ENCODE measurements around the gene MYO9B.

Gene MYO9B

DNA sequence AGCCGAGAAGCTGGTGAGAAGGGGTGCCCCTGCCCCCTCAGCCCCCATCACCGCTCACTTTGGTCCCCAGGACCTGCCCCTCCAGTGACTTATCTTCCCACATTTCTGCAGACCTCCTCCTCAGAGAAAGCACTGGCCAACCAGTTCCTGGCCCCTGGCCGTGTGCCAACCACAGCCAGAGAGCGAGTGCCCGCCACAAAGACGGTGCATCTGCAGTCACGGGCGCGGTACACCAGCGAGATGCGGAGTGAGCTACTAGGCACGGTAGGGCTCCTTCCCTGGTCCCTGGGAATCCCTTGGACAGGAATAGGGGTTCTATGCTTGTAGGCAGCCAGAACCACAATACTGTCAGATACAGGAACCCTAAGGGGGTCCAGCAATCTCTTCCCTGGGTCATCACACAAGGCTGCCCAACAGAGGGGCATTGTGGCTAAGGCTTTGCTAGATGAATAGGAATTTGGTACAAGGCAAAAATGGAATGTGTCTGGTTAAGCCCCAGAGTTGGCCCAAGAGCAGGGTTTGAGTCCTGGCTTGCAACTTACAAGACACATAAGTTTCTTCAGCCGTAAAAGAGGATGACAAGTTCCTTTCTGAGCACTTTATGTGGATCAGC, 140.6 kb downstream of the MYO9B start:
- DNase-seq, result no peak

DNA sequence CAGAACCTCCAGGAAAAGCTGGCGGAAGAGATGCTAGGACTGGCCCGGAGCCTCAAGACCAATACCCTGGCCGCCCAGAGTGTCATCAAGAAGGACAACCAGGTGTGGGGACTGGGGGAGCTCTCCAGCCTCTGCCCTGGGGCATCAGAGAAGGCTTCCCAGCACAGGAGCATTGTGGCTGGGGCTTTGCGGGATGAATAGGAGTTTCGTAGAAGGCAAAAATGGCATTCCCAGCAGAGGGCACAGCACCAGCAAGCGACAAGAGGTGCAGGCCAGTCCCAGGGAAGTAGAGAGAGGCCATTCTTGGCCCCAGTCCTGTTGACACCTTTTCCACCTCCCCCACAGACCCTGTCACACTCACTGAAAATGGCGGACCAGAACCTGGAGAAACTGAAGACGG, 143.7 kb downstream of the MYO9B start:
- DNase-seq, result no peak

DNA sequence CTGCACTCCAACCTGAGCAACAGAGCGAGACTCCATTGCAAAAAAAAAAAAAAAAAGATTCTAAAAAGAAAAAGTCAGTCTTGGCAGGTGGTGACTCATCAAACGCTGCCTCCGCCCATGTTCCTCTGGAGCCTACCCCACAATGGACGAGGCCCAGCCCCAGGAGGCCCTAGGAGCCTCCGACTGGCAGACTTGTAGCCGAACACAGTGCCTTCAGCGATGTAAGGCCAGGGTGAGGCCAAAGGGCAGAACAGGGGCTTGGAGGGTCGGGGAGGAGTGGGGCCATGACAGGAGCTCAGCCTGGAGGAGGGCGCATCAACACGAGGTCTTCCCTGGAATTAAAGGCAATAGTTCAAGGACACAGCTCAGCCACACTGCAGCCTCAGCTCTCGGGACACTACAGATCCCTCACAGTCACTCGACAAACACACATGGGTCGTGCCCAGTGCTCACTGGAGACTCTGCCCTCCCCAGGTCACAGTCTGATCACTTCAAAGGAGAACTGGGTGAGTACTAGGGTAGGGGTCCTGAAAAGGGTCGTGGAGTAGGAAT, 144.7 kb downstream of the MYO9B start:
- DNase-seq, result no peak

DNA sequence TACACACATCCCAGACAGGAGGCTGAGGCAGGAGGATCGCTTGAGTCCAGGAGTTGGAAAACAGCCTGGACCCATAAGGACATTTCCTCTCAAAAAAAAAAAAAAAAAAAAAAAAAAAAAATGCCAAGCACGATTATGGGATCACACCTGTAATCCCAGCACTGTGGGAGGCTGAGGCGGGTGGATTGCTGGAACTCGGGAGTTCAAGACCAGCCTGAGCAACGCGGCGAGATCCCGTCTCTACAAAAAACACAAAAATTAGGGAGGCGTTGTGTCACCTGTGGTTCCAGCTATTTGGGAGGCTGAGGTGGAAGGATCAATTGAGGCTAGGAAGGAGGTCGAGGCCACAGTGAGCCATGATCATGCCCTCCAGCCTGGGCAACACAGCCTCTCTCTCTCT, 149.5 kb downstream of the MYO9B start:
- no peak for DNase-seq

DNA sequence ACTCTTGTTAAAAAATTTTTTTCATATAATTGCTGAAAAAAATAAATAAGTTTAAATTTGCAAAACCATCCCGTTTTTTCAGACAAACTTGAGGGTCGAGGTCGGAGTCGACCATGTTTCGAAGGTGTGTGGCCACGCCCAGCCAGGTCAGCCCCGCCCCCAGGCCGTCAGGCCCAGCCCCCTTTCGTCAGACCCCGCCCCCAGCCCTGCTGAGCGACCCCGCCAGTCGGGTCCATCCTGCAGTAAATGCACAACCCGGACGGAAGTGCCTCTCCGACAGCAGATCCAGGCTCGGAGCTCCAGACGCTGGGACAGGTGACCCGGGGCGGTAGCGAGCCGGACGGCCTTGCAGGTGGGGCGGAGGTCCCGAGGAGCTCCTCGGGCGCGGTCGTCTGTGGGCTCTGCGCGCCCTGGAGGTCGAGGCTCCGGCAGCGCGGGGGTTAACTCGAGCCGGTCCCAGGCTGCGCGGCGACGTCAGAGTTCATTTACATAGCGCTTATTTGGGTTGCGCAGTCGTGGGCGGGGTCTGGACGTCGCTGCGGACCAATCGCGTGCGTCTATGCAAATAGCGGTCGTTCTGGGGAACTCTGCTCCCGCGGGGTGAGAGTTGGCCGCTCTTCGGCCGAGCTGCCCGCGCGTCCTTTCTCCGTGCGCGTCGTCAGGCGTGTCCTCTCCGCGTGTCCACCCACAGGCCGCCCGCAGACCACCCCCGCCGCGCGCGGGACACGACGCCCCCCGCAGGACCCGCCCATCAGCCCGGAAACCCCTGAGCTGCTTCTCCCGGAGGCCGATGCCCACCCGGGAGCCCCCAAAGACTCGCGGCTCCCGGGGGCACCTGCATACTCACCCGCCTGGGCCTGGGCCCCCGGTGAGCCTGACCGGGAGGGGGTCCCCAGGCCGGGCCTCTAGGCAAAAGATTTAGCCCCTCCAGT, 150.7 kb downstream of the MYO9B start, which contains the start of gene OCEL1:
OCEL1 (plus strand) TSS at position 225 of the 932 bp plus-strand sequence; CDS start at position 247, 22 bp downstream.
- peak; percentile 89 to 92 for DNase-seq

DNA sequence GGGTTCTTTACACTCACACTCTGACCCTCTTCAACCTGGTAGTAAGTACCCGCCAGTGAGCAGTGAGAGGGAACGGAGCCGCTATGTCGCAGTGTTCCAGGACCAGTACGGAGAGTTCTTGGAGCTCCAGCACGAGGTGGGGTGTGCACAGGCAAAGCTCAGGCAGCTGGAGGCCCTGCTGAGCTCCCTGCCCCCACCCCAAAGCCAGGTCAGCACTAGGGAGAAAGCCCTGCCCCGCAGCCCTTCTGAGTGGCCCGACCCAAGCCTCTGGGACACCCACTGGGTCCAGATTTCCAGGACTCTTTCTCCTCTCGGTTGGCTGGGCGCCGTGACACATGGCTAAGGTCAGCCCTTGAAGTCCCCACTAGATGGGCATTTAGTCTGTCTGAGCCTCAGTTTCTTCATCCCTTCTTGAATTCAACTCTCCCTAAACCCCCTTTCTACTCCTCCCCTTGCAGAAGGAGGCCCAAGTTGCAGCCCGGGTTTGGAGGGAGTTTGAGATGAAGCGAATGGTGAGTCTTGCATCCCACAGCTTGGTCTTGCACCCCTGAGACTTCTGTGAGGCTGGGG, 152.3 kb downstream of the MYO9B start:
- no peak for DNase-seq

DNA sequence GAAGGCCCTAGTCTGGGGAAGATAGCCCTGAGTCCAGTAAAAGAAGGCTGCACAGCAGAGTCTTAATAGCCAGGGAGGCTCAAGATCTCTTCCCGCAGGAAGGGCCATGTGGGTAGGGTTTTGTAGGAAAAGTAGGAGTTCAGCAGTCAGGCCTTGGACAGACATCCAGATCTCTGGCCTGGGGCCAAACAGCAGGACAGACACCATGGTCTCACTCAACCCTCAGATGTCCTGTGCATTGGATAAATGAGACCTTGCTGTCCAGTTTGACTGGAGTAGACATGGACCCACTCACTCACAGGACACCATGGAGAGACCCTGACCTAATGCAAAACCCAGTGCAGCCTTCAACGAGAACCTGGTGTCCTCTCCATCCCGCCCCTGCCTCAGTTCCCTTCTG, 154.3 kb downstream of the MYO9B start:
- no peak for DNase-seq

DNA sequence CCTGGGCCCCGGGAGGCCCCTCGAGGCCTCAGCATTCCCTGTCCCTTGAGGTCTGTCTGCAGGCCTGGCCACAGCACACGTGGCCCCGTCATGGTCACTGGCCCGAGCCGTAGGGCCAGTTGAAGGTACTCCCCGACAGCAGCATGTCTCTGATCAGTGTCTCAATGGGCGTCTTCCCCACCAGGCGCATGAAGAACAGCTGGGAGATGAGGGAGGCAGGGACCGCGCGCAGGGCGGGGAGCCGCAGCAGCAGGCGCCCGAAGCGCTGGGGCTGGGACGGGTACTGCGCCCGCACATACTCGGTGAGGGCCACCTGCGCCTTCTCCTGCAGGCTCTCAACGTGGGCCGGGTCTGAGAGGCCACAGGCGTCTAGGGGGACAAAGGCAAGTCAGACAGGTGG, 156.7 kb downstream of the MYO9B start:
- DNase-seq, result no peak

DNA sequence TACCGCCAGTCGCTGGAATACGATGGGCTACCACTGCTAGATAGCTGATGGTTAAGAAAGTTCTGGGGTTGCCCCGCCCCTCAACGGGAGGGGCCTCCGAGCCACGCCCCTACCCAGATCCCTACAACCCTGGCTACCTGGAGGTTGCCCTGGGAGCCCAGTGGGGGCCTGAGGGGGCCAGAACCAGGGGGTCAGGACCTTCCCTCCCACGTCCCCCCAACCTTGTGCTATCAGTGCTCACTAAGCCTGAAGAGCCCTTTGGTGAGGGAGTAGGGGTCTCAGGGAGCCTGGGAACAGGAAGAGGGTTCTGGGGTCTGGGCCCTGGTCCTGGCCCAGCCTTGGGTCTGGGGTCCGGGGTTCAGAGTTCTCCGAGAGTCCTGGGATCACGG, 159.3 kb downstream of the MYO9B start:
- peak; percentile 15 for DNase-seq

DNA sequence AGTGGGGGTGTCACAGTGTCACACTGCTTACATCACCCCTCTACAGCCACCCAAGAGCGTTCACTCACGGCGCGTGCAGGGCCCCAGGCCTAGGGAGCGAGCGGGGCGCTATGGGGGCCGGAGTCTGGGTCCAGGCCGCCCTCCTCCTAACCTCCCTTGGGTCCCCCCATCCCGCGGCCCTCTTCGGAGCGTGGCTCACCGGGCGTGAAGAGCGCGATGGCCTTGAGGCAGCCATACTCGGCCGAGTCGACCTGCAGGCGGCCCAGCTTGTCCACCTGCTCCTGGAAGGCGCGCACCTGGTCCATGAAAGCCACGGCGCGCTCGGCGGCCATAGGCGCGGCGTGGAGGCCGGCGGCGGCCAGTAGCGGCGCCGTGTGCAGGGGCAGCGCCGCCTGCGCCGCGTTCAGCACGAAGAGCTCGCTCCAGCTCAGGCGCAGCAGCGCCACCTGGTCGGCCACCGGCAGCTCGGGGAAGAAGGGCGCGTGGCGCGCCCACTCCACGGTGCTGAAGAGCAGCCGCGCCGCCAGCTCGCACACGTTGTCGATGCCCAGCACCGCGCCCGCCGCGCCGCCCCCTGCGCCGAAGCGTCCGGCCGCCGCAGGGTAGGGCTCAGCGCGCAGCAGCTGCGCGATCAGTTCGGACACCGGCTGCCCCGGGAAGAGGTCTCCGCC, 159.9 kb downstream of the MYO9B start:
- peak; percentile 25 to 68 for DNase-seq

DNA sequence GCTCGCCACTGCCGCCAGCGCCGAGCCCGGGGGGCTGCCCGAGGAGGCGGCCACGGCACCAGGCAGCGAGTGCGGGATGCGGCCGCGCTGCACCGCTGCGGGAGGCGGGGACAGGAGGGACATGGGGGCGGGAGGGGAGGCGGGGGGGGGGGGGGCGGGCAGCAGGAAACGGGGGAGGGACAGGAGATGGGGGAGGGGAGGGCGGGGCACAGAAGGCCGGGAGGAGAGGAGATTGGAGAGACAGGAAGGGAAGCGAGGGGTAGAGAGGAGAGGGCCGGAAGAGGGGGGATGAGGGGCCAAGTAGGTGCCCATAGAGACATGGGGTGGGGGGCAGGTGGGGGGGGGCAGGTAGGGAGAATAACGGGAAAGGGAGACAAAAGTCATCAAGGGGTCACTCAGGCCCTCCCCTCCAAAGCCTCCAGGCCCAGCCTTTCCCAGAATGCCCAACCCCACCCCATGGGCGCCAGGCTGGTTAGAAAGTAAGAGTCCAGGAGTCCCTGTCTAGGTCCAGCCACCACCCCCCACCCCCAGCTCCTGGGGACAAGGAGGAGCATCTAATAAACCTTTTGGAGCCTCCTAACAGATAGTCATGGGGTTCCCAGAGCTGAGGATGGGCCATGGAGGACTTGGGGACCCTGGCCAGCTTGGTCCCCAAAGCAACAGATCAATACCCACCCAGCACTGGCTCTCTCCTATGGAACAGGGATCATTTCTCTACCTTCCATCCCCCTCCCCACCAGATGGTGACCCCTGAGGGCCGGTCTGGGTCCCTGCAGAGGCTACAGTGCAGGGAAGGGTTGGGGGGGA, 160.6 kb downstream of the MYO9B start:
- no peak for DNase-seq

DNA sequence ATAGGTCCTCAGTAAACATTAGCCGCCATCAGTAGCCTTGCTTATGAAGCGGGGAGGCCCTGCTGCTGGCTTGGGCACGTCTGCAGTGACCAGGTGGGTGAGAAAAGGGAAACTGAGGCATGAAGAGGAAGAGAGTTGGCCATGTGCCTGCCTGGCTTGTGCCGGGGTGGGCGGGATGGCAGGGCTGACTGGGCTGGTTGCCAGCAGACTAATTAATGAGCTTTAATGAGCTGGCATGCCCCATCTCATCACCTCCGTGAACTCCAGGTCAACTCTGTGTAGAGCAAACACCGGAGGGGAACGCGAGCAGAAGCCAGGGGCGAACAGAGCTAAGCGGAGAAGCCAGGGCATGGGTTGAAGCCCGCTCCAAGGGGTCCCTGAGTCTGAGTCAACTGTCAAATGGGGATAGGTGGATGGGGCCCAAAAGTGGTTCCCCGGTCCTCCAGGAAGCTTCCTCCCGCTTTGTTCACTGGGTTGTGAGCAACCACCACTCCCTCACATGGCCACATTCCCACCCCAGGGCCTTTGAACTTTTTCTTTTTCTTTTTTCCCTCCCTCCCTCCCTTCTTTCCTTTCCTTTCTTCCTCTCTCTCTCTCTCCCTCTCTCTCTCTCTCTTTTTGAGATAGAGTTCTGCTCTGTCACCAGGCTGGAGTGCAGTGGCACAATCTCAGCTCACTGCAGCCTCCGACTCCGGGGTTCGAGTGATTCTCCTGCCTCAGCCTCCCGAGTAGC, 161.4 kb downstream of the MYO9B start:
- no peak for DNase-seq

DNA sequence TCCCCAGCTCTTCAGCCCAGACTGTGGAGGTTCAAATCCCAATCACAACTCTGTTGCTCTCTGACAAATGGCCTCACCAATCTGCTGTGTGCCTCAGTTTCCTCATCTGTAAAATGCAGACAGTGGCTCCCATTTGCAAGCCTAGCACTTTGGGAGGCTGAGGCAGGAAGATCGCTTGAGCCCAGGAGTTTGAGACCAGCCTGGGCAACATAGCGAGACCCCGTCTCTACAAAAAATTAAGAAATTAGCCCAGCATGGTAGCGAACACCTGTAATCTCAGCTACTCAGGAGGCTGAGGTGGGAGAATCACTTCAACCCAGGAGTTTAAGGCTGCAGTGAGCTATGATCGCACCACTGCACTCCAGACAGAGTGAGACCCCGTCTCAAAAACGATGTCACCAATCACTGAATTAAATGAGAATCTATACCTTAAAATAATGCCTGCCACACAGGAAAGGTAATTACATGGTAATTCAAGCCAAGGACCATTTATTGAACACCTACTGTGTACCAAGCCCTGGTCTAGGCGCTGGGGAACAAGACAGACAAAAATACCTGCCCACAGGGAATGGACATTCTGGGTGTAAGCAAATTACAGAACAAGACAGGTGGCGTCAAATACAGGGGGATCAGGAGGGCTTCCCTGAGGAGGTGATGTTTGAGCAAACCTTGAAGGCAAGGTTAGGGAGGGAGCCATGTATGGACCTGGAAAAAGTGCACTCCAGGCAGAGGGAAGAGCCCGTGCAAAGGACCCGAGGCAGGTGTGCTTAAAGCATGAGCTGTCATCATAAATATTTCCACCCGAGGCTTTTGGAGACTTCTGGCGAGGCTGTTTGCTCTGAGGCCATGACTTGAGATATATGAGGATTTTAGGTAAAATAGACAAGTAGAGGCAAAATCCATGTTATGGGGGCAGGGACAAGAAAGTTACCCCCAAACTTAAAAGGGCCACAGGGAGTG, 162.4 kb downstream of the MYO9B start:
- DNase-seq, result no peak

DNA sequence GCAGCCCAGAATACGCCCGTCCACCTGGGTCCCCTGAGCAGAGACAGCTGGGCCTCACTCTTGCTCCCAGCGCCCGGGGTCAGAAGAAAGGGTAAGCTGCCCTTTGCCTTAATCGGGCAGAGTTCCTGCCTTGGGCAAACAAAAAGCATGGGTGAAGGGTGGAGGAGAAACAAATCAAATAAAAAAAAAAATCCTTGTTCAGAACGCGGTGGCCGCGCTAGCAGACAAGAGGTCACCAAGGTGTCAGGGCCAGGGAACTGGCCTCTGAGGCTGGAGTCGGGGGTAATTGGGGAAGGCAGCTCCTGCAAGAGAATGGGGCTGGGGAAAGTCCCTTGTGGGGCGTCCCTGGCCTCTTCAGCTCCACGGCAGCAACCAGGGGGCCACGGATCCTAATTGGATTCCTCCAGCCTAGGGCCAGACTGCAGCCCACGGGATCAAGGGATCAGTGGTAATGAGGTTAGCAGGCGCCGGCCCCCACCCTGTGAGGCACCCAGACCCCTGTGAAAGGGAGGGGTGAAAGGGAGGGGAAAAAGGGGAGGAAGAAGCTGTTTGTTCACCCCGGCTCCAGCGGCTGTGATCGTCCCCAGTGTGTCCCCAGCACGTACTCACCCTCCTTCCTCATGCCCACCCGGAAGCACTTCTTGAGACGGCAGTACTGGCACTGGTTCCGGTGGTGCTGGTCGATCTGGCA, 164.6 kb downstream of the MYO9B start:
- no peak for DNase-seq

DNA sequence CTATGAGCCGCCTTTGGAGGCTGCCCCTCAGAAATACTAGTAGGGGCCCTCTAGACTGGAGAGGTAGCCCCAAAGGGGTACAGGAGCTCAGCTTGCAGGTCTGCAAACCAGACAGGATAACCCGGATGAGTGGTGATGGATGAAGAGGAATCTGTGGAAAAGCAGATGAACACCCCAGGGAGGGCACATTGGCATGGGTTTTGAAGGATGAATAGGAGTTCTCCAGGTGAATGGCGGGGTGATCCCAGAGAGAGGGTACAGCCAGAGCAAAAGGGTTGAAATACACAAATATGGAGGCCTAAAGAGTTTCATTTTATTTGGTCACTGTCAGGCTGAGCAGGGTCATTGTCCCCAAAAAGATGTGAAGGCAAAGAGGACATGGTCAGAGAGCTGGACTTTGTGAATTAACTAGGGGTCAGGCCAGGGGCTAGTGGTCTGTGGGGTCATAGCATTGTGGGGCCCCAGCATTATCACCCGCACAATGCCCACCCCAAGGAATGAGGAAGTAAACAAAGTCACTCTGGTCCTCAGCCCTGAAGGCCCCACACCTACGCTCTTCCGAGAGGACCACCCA, 165.3 kb downstream of the MYO9B start:
- DNase-seq, result no peak

DNA sequence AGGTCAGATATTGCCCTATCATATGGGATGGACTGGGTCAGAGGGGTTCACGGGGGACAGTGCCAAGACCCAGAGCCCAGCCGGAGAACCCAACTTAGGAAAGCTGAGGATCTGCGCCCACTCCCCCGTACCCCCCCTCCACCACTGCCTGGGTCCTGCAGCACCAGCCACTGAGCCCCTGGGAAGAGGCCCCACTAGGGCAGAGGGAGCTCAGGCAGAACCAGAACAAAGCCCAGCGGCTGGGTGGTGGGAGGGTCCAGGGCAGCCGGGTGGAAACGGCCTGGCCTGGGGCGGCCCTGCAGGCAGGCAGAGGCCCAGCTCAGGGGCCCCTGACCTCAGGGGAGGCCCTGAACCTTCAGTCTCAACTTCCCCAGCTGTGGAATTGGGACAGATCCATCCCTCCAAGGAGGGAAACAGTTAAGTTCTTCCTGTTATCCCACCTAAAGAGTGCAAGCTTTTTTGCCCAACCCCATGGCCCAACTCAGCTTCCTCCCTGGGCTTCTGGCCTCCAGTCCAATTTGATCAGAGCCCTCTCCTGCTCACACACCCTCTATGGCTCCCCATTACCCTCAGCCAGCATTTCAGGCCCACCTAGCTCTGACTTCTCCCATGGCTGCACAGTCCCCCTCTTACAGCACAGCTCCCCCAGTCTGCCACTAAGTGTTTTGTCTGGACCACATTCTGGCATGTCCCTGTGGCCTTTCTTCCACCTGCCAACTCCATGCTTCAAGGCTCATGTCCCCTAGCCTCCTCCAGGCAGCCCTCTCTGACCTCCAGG, 167.0 kb downstream of the MYO9B start:
- DNase-seq, result no peak

DNA sequence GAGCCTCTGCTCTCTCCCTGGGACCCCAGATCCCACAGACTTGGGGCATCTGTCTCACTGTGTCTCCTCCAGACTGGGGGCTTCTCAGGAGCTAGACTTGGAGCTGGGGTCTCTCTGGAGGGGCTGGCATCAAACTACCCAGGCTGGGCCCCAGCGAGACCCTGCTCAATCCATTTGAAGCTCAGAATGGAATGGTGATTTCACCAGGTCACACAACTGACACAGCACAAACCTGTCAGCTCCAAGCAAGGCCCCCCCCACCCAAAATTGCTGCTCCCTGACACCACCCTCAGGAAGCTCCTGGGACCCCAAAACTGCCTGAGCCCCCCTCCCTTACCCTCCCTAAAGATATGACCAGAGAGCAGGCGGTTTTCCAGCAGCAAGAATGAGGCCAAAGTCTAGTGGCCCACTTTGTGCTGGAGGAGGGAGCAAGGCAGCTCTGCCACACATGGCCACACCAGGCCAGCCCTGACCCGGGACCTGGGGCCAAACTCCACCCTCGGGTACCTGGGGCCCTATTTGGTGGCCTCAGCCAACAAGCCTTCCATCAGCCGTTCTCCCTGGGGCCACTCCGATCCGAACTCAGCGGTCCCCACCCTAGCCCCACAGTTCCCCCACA, 167.7 kb downstream of the MYO9B start:
- DNase-seq, result no peak

Measured in NCI-H1930 (cell line).